GM12878 (cell line): ENCODE measurements around the gene SYDE2.

Source experiments
- ATF2 ChIP-seq: IDR thresholded peaks from 2 replicates; pipeline ENCODE4 v1.6.1; 2012; ENCODE audit warnings: low read length, inconsistent platforms
- CHD1 ChIP-seq: IDR thresholded peaks from 2 replicates; pipeline ENCODE4 v1.6.1; 2012; ENCODE audit warnings: low read depth, low read length, improper control_type of control experiment
- CTCF ChIP-seq, 3 experiments: IDR thresholded peaks in 2 of 3; conservative IDR thresholded peaks in 1 of 3; 2 replicates each; pipeline ENCODE4 v1.5.1; 2011; ENCODE audit warnings: low read depth in 3 of 3, low read length in 3 of 3, mild to moderate bottlenecking in 3 of 3, control low read depth in 2 of 3, moderate library complexity in 2 of 3, inconsistent platforms in 1 of 3, mixed read lengths in 1 of 3; ENCODE audit not compliant: control insufficient read depth in 2 of 3, insufficient read depth in 1 of 3; ENCODE audit errors: extremely low read depth in 1 of 3
- EP300 ChIP-seq, 2 experiments: fragments of 150-350 bp in 1 of 2; IDR thresholded peaks; 2 replicates each; pipeline ENCODE4 v1.6.1; 2011 to 2012; ENCODE audit warnings: low read depth in 2 of 2, low read length in 2 of 2, borderline replicate concordance in 1 of 2, improper control_type of control experiment in 1 of 2, inconsistent platforms in 1 of 2; ENCODE audit not compliant: control insufficient read depth in 1 of 2
- FOXK2 ChIP-seq: fragments of 450-650 bp; IDR thresholded peaks from 2 replicates; pipeline ENCODE4 v1.6.1; 2017; ENCODE audit warnings: mild to moderate bottlenecking, moderate library complexity
- RAD21 ChIP-seq: IDR thresholded peaks from 2 replicates; pipeline ENCODE4 v1.6.1; 2011; ENCODE audit warnings: mild to moderate bottlenecking, low read depth, low read length, moderate library complexity; ENCODE audit not compliant: insufficient read depth
- REST ChIP-seq: IDR thresholded peaks from 2 replicates; pipeline ENCODE4 v1.6.1; 2012; ENCODE audit warnings: mild to moderate bottlenecking, low read depth, low read length
- SMARCA5 ChIP-seq: fragments of 450-650 bp; IDR thresholded peaks from 2 replicates; pipeline ENCODE4 v1.6.1; 2017; ENCODE audit warnings: mild to moderate bottlenecking

- TF ChIP-seq CTCF (IDR thresholded peaks at IDR 0.05 in 2 of 3, conservative IDR thresholded peaks at IDR 0.05 in 1 of 3; ENCODE audit: control insufficient read depth in 2 of 3, extremely low read depth in 1 of 3, insufficient read depth in 1 of 3, low read depth in 3 of 3, low read length in 3 of 3) (no peak), REST (no peak), CHD1 (no peak), ATF2 (no peak), RAD21 (no peak), SMARCA5 (no peak), FOXK2 (no peak), EP300 (IDR thresholded peaks at IDR 0.05; ENCODE audit: borderline replicate concordance in 1 of 2, control insufficient read depth in 1 of 2, low read depth in 2 of 2, low read length in 2 of 2) (no peak)
Measured at GRCh38 chr1:85153149-85153891, 47.5 kb downstream of the SYDE2 start.
